Breast epithelium (tissue), 4 donors: ENCODE measurements around the gene TPGS2. TPM values are rescaled to one million over a fixed set of nuclear protein-coding genes. Genes with fewer than 3 reads are reported as not detected.
A peak's percentile ranks its signal among the peaks of the same experiment; 100 is the strongest.

Source experiments
- DNase-seq, 2 donors: peaks; one replicate each; pipeline ENCODE4 v3.0.0-alpha.2; 2019; ENCODE audit warnings: low spot score in 2 of 2
- H3K27ac ChIP-seq, 2 donors: fragments of 200-600 bp; sonication (generic) in 1 of 2; one replicate each; pipeline ENCODE4 v1.5.1; 2016 to 2019; ENCODE audit warnings: mild to moderate bottlenecking in 1 of 2
- H3K27me3 ChIP-seq, 2 donors: fragments of 200-600 bp; sonication (generic) in 1 of 2; one replicate each; pipeline versions ENCODE4 v1.5.1 to v1.6.0; 2017 to 2019; ENCODE audit warnings: control low read depth in 1 of 2, mild to moderate bottlenecking in 1 of 2
- H3K36me3 ChIP-seq: fragments of 200-600 bp; one replicate; pipeline ENCODE4 v1.5.1; 2019
- H3K4me1 ChIP-seq, 2 donors: fragments of 200-600 bp; sonication (generic); one replicate each; pipeline ENCODE4 v1.5.1; 2016 to 2019; ENCODE audit warnings: control low read depth in 1 of 2
- H3K4me3 ChIP-seq, 3 donors: fragments of 200-600 bp; sonication (generic); 1 replicate in 2 of 3; 2 replicates in 1 of 3; pipeline ENCODE4 v1.5.1; 2016 to 2019; ENCODE audit warnings: mild to moderate bottlenecking in 3 of 3, moderate library complexity in 2 of 3
- H3K9me3 ChIP-seq, 2 donors: fragments of 200-600 bp; sonication (generic) in 1 of 2; one replicate each; pipeline ENCODE4 v1.5.1; 2016 to 2019; ENCODE audit warnings: control low read depth in 1 of 2
- POLR2A ChIP-seq: fragments of 450-650 bp; IDR thresholded peaks from one replicate; pipeline ENCODE4 v1.6.1; 2016; ENCODE audit warnings: antibody characterized with exemption, mild to moderate bottlenecking, moderate library complexity
- POLR2AphosphoS5 ChIP-seq, 3 donors: sonication (generic); formaldehyde crosslinking; IDR thresholded peaks; one replicate each; pipeline ENCODE4 v1.6.1; 2017; ENCODE audit warnings: antibody characterized with exemption in 3 of 3
- intact Hi-C: fragments of 100-400 bp; cut with DNase I; formaldehyde crosslinking; loops from one replicate; pipeline ENCODE4 v1.15.1; 2023; ENCODE audit warnings: low total_unique reads
- total RNA-seq, 3 donors: library from RNA; depleted of rRNA; stranded (reverse); fragments of >200 nt; gene quantifications; one replicate each; pipeline ENCODE4 v1.1.0, GENCODE V29; 2016
- TF ChIP-seq, protein P1 (sequence below), 3 donors: fragments of 450-650 bp; IDR thresholded peaks; one replicate each; pipeline ENCODE4 v1.5.1; 2016 to 2017; ENCODE audit warnings: antibody characterized with exemption in 3 of 3, mild to moderate bottlenecking in 3 of 3, moderate library complexity in 3 of 3

The TPGS2 gene
- total RNA-seq, 3 donors from 2014 or later, result 70.8 to 98.7 (median 91.8) TPM

DNA sequence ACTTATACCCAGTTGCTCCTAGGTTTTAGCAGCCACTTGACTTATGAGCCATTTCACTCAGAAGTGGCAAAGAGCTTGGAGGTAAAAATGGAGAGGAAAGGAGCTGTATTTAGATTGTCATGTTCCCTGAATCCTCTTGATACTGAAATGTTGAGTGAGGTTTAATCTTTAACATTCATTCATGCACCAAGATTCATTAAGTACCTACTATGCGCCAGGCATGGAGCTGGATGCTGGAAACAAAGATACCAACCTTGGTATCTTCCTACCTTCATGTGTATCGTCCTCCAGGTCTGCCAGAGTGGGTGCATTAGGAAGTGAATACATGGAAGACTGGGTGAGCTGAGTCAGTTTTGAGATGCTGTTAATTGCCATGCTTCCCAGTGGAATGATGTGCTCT, 23.7 kb downstream of the TPGS2 start:
- no peak for DNase-seq
- H3K27me3 ChIP-seq, result no peaks in the 10 kb centered on the region
- no peaks in the 10 kb centered on the region for H3K9me3 ChIP-seq
- no peak overlapping the region for H3K4me3 ChIP-seq
- H3K27ac ChIP-seq, result no peak overlapping the region
- H3K36me3 ChIP-seq, result no peaks in the 10 kb centered on the region
- no peaks in the 10 kb centered on the region for H3K4me1 ChIP-seq
- intact Hi-C loops, result no loop called here
- no peak for TF ChIP-seq POLR2AphosphoS5 (IDR thresholded peaks at IDR 0.05)
- TF ChIP-seq, protein P1, sequence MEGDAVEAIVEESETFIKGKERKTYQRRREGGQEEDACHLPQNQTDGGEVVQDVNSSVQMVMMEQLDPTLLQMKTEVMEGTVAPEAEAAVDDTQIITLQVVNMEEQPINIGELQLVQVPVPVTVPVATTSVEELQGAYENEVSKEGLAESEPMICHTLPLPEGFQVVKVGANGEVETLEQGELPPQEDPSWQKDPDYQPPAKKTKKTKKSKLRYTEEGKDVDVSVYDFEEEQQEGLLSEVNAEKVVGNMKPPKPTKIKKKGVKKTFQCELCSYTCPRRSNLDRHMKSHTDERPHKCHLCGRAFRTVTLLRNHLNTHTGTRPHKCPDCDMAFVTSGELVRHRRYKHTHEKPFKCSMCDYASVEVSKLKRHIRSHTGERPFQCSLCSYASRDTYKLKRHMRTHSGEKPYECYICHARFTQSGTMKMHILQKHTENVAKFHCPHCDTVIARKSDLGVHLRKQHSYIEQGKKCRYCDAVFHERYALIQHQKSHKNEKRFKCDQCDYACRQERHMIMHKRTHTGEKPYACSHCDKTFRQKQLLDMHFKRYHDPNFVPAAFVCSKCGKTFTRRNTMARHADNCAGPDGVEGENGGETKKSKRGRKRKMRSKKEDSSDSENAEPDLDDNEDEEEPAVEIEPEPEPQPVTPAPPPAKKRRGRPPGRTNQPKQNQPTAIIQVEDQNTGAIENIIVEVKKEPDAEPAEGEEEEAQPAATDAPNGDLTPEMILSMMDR (IDR thresholded peaks at IDR 0.05), result no peak
- no peak for TF ChIP-seq POLR2A

DNA sequence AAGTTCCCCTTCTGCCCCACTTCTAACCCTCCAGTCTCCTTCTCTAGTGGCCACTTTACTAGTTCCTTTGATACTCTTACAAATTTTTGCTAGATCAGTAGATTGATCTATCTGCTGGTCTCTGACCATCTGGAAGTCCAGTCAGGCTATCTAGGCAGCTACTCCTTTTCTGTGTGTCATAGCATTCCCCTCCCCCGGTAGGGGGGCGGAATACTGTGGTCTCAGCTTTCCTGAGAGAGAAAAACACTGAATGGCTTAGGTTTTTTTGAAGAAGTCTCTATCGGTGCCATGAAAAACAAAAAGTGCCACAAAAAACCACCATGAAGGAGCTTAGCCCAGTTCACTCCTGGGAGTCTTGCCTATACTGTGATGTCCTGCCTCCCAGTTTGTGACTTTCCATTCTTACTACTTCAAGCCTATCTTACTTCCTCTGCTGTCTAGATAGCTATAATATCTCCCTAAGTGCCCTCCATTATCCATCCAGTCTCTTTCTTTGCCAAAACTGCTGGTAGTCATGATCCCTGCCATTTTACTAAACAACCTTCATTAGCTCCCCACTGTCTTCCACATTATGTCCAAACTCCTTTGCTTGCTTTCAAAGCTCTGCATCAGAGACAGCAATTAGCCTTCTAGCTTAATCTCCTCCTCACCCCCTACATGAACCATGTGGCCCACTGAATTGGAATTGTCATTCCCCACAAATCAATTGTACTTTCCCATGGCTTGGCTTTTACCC, 29.9 kb downstream of the TPGS2 start:
- Histone ChIP-seq H3K36me3 (no peaks in the 10 kb centered on the region), H3K4me1 (no peaks in the 10 kb centered on the region), H3K27me3 (no peaks in the 10 kb centered on the region), H3K27ac (no peak overlapping the region), H3K9me3 (no peaks in the 10 kb centered on the region), H3K4me3 (no peak overlapping the region)
- TF ChIP-seq, protein P1 (IDR thresholded peaks at IDR 0.05), result no peak
- no peak for TF ChIP-seq POLR2AphosphoS5 (IDR thresholded peaks at IDR 0.05)
- TF ChIP-seq POLR2A, result no peak
- no peak for DNase-seq
- intact Hi-C loops, result no loop called here

DNA sequence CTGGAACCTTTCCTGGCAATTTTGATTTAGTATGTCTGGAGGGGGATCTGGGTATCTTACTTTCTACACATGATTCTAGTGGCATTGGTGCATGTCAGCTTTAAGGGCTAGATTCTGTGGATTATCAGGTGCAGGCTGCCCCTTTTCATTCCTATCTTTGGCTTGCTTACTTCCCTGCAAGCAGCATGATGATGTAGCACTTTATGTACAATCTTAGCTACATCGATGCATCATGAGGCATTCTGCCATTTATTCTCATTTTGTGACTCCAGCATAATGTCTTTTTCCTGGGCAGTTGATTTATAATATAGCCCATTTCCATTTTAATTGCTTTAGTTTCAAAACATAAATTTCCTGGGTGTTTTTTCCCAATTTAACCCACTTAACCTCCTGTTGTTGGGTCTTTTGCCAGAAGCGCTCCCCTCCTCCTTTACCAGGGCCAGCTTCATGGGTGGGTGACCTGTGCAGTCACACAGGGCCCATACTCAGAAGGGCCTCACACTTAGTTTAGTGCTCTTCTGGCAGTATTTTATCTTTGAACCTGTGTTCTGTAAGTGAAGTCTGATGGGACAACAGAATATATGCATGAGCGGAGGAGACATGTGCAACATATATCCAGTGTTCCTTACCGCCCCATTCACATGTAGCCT, 36.0 kb downstream of the TPGS2 start:
- no peaks in the 10 kb centered on the region for H3K27me3 ChIP-seq
- H3K27ac ChIP-seq, result no peak overlapping the region
- H3K36me3 ChIP-seq, result no peaks in the 10 kb centered on the region
- DNase-seq, result no peak
- intact Hi-C loops, result no loop called here
- TF ChIP-seq POLR2AphosphoS5 (IDR thresholded peaks at IDR 0.05) (no peak), POLR2A (no peak)
- TF ChIP-seq, protein P1 (IDR thresholded peaks at IDR 0.05), result no peak
- H3K9me3 ChIP-seq, result no peaks in the 10 kb centered on the region
- no peak overlapping the region for H3K4me3 ChIP-seq
- H3K4me1 ChIP-seq, result no peaks in the 10 kb centered on the region

DNA sequence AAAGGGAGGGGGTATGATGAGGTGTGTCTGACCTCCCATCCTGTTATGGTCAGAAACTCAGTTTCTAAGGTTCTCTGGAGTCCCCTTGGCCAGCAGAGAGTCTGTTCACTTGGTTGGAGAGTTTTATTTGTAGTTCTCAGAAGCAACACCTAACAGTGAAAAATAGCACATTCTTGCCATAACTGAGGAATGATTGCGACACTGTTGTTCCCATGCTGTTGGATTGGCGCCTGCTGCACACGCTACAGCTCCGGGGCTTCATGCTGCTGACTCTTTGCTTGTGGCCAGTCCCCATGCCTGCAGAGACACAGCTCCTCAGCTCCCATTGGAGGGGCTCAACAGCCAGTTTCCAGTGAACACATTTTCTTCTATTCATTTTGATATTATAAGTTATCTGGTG, 42.1 kb downstream of the TPGS2 start:
- intact Hi-C loops, result no loop called here
- peaks cover 0 to 17% of the 10 kb centered on the region in 2 donors for H3K4me1 ChIP-seq
- H3K27ac ChIP-seq, result peak overlapping the region; percentile 73 to 79
- H3K27me3 ChIP-seq, result no peaks in the 10 kb centered on the region
- no peak overlapping the region for H3K4me3 ChIP-seq
- TF ChIP-seq, protein P1 (IDR thresholded peaks at IDR 0.05), result no peak
- peak; percentile 49 to 69 (median 51) for TF ChIP-seq POLR2AphosphoS5 (IDR thresholded peaks at IDR 0.05)
- H3K9me3 ChIP-seq, result no peaks in the 10 kb centered on the region
- DNase-seq, result peak in 1 of 2 donors; percentile 77
- no peaks in the 10 kb centered on the region for H3K36me3 ChIP-seq

- intact Hi-C loops, result no loop called here
These were observed 45.0 kb downstream of the TPGS2 start for GRCh38 chr18:36783792-36784191.

More at GRCh38 chr18:36783792-36784191, 45.0 kb downstream of the TPGS2 start:
- Histone ChIP-seq H3K27me3 (no peaks in the 10 kb centered on the region), H3K9me3 (no peaks in the 10 kb centered on the region), H3K4me1 (peaks cover 0 to 17% of the 10 kb centered on the region in 2 donors), H3K36me3 (no peaks in the 10 kb centered on the region), H3K27ac (no peak overlapping the region), H3K4me3 (no peak overlapping the region)
- DNase-seq, result no peak
- no peak for TF ChIP-seq POLR2AphosphoS5 (IDR thresholded peaks at IDR 0.05)
- TF ChIP-seq POLR2A, result no peak
- TF ChIP-seq, protein P1 (IDR thresholded peaks at IDR 0.05), result no peak
